Suprapubic skin (tissue), 4 donors: Measurements from ENCODE around the gene TBC1D4.

Source experiments
- CTCF ChIP-seq, 2 donors: fragments of 200-600 bp in 1 of 2; fragments of 450-650 bp in 1 of 2; sonication (generic) in 1 of 2; IDR thresholded peaks; one replicate each; pipeline ENCODE4 v1.5.1; 2016 to 2019; ENCODE audit warnings: antibody characterized with exemption in 2 of 2, mild to moderate bottlenecking in 1 of 2, moderate library complexity in 1 of 2
- POLR2A ChIP-seq, 2 donors: fragments of 450-650 bp; IDR thresholded peaks; one replicate each; pipeline ENCODE4 v1.6.1; 2017; ENCODE audit warnings: antibody characterized with exemption in 2 of 2, mild to moderate bottlenecking in 2 of 2, moderate library complexity in 2 of 2
- POLR2AphosphoS5 ChIP-seq, 3 donors: sonication (generic); formaldehyde crosslinking; IDR thresholded peaks; one replicate each; pipeline ENCODE4 v1.6.1; 2017; ENCODE audit warnings: antibody characterized with exemption in 3 of 3

DNA sequence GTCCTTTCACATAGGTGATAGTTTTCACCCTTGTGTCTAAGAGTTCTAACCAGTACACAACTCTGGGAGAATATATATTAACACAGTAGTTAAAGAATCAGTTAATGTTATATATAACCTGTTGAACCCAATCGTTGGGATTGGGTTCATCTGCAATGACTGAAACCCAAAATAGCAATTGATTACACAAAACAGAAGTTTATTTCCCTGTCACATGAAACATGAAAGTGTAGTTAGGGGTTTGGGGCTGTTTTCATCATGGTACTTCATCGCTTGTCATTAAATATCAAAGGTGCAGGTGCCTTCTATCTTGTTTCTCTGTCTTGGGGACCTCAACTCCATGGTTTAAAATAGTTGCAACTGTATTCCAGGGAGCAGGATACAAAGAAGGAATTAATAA is 106.6 kb downstream of the TBC1D4 start:
- TF ChIP-seq POLR2AphosphoS5 (IDR thresholded peaks at IDR 0.05) = no peak
- TF ChIP-seq CTCF (IDR thresholded peaks at IDR 0.05) = no peak
- no peak for TF ChIP-seq POLR2A (IDR thresholded peaks at IDR 0.05)
